ENCODE data around the gene SYCP2L.

DNA sequence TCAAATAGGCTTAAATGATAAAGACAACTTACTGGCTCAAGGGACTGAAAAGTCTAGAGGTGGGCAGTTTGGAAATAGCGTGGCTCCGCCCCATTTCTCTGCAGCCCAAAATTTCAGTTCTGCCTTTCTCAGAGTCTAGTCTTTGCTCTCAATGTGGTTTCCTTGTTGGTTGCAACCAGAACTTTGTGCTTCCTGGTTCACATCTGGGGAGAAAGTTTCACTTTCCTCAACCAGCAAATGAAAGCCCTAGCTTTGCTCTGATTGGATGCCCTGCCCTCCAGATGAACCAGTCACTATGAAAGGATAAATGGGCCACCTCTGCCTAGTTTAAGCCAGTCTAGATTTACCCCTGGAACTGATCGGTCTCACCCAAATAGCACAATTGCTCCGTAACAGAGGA, 14.9 kb downstream of the SYCP2L start:
- TF ChIP-seq SIN3A (IDR thresholded peaks at IDR 0.05; ENCODE audit: borderline replicate concordance, insufficient read depth, low read length), result no peak
- TF ChIP-seq, protein P1, sequence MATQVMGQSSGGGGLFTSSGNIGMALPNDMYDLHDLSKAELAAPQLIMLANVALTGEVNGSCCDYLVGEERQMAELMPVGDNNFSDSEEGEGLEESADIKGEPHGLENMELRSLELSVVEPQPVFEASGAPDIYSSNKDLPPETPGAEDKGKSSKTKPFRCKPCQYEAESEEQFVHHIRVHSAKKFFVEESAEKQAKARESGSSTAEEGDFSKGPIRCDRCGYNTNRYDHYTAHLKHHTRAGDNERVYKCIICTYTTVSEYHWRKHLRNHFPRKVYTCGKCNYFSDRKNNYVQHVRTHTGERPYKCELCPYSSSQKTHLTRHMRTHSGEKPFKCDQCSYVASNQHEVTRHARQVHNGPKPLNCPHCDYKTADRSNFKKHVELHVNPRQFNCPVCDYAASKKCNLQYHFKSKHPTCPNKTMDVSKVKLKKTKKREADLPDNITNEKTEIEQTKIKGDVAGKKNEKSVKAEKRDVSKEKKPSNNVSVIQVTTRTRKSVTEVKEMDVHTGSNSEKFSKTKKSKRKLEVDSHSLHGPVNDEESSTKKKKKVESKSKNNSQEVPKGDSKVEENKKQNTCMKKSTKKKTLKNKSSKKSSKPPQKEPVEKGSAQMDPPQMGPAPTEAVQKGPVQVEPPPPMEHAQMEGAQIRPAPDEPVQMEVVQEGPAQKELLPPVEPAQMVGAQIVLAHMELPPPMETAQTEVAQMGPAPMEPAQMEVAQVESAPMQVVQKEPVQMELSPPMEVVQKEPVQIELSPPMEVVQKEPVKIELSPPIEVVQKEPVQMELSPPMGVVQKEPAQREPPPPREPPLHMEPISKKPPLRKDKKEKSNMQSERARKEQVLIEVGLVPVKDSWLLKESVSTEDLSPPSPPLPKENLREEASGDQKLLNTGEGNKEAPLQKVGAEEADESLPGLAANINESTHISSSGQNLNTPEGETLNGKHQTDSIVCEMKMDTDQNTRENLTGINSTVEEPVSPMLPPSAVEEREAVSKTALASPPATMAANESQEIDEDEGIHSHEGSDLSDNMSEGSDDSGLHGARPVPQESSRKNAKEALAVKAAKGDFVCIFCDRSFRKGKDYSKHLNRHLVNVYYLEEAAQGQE (IDR thresholded peaks at IDR 0.05; ENCODE audit: insufficient read depth in 1 of 2, low read depth in 2 of 2, low read length in 2 of 2), result no peak
- TF ChIP-seq TAF1 (IDR thresholded peaks at IDR 0.05; ENCODE audit: borderline replicate concordance, insufficient read depth, low read length), result no peak
- TF ChIP-seq POLR2AphosphoS5 (IDR thresholded peaks at IDR 0.05; ENCODE audit: low read depth, low read length), result no peak

Data from PFSK-1 (cell line).